ENCODE data around the gene ZFR2. TPM values are rescaled to one million over a fixed set of nuclear protein-coding genes. Genes with fewer than 3 reads are reported as not detected.

Gene ZFR2
- total and polyA plus RNA-seq, 10 of the 15 experiments (the other 5 are each of a cell fraction or from before 2014, with no cell fraction given): 0.18 TPM; not detected in 9

GRCh38 chr19:3895788-3896187, 26.9 kb upstream of the ZFR2 start:
- ChIA-PET SMC1A (ENCODE audit: uncharacterized antibody, unreplicated experiment) (interaction anchor here (1.6 kb wide), 1 partner anchor 9 kb away, joined by 4 read pairs; no protein-coding TSS in a partner anchor), CTCF (no interaction called here), RAD21 (ENCODE audit: unreplicated experiment) (no interaction called here), POLR2A (no interaction called here)
- BruUV-seq (replicated peaks): no TSS peak
- FAIRE-seq (no peak), DNase-seq (ENCODE audit: low read depth, low spot score) (no peak), ATAC-seq (no peak)
- no peak overlapping the region for H3K27ac ChIP-seq (ENCODE audit: control insufficient read depth, insufficient read depth)
- H3K9me3 ChIP-seq (replicated peaks; ENCODE audit: control insufficient read depth, insufficient read depth, low read length): no peaks in the 10 kb centered on the region; the same call in 2 of the 3 replicates
- no peaks in the 10 kb centered on the region for H3K4me1 ChIP-seq (ENCODE audit: control insufficient read depth, insufficient read depth, low read length)
- no peaks in the 10 kb centered on the region for H4K20me1 ChIP-seq (ENCODE audit: control insufficient read depth, insufficient read depth)
- H3K9ac ChIP-seq (ENCODE audit: control insufficient read depth, insufficient read depth, low read length): no peak overlapping the region
- H2AFZ ChIP-seq (ENCODE audit: control insufficient read depth, low read depth, low read length): no peak overlapping the region
- intact Hi-C loops (cut with micrococcal nuclease; ENCODE audit: unreplicated experiment) (no loop called here), in situ Hi-C loops (cut with MboI) (no loop called here)
- H3K4me2 ChIP-seq (ENCODE audit: control insufficient read depth, insufficient read depth): no peak overlapping the region
- 47% methylated on average over 5 of the region's 5 CpGs for WGBS (ENCODE audit: insufficient coverage, insufficient replicate concordance, low lambda C conversion rate, missing lambda C conversion rate)
- H3K4me3 ChIP-seq: no peak overlapping the region
- no peaks in the 10 kb centered on the region for H3K36me3 ChIP-seq (ENCODE audit: control insufficient read depth in 2 of 2, insufficient read depth in 2 of 2, low read length in 1 of 2)
- no peaks in the 10 kb centered on the region for H3K79me2 ChIP-seq (ENCODE audit: control insufficient read depth, insufficient read depth, low read length)
- no peaks in the 10 kb centered on the region; a peak in 1 of 4 replicates for H3K27me3 ChIP-seq (replicated peaks in 1 of 2; ENCODE audit: control insufficient read depth in 2 of 2, insufficient read depth in 2 of 2, low read length in 1 of 2)
- TF ChIP-seq PBX3 (IDR thresholded peaks at IDR 0.05; ENCODE audit: insufficient replicate concordance, low read depth, low read length): no peak
- no peak for TF ChIP-seq YBX1 (IDR thresholded peaks at IDR 0.05)
- TF ChIP-seq DPF2 (IDR thresholded peaks at IDR 0.05): no peak
- TF ChIP-seq E2F8 (IDR thresholded peaks at IDR 0.05; ENCODE audit: low read depth, partially characterized antibody): no peak
- TF ChIP-seq NR2F1 (conservative IDR thresholded peaks at IDR 0.05): no peak
- no peak for TF ChIP-seq RB1 (IDR thresholded peaks at IDR 0.05; ENCODE audit: borderline replicate concordance)
- TF ChIP-seq CUX1 (IDR thresholded peaks at IDR 0.05; ENCODE audit: insufficient replicate concordance, low read depth, low read length): no peak
- no peak for TF ChIP-seq JUNB (IDR thresholded peaks at IDR 0.05)
- TF ChIP-seq CHD4 (IDR thresholded peaks at IDR 0.05): no peak
- TF ChIP-seq IKZF2 (IDR thresholded peaks at IDR 0.05): no peak
- TF ChIP-seq PRDM15 (CRISPR knock-in tag; IDR thresholded peaks at IDR 0.05): no peak
- no peak for TF ChIP-seq MXI1 (IDR thresholded peaks at IDR 0.05; ENCODE audit: low read depth, low read length)
